K562 (cell line): ENCODE data around the gene NTPCR.

Source experiments
- CCAR2 ChIP-seq: fragments of 200-400 bp; formaldehyde crosslinking; IDR thresholded peaks from 2 replicates; pipeline ENCODE4 v1.6.1; 2017; ENCODE audit warnings: mild to moderate bottlenecking, low read depth, low read length
- ELF1 ChIP-seq: fragments of 200-800 bp; sonication (Bioruptor generic); IDR thresholded peaks from 2 replicates; pipeline ENCODE4 v1.6.1; 2016; ENCODE audit warnings: missing genetic modification characterization, missing compliant biosample characterization
- FOXA1 ChIP-seq: fragments of 450-650 bp; IDR thresholded peaks from 2 replicates; pipeline ENCODE4 v1.6.1; 2016; ENCODE audit warnings: mild to moderate bottlenecking, borderline replicate concordance
- FOXM1 ChIP-seq, 2 experiments: fragments of 450-650 bp in 1 of 2; sonication (generic) in 1 of 2; formaldehyde crosslinking in 1 of 2; IDR thresholded peaks; 2 replicates each; pipeline versions ENCODE4 v1.6.1 to v1.9.0; 2017 to 2022; ENCODE audit warnings: low read depth in 2 of 2, mild to moderate bottlenecking in 2 of 2, missing genetic modification reagents in 1 of 2, moderate library complexity in 1 of 2
- GABPA ChIP-seq: fragments of 200-800 bp; sonication (Bioruptor generic); conservative IDR thresholded peaks from 2 replicates; pipeline ENCODE4 v1.6.1; 2016; ENCODE audit warnings: low read depth, missing genetic modification characterization, missing compliant biosample characterization
- MCM2 ChIP-seq: fragments of 450-650 bp; IDR thresholded peaks from 2 replicates; pipeline ENCODE4 v1.6.1; 2017; ENCODE audit warnings: low read depth, mild to moderate bottlenecking
- SMARCA4 ChIP-seq: fragments of 450-650 bp; IDR thresholded peaks from 2 replicates; pipeline ENCODE4 v1.6.1; 2016
- SRF ChIP-seq, 2 experiments: fragments of 250-450, 450-650 bp in 1 of 2; sonication (Bioruptor Pico) in 1 of 2; sonication (generic) in 1 of 2; formaldehyde crosslinking; IDR thresholded peaks; 2 replicates each; pipeline versions ENCODE4 v1.5.0 to v1.5.1; 2020 to 2022; ENCODE audit warnings: mild to moderate bottlenecking in 1 of 2, missing genetic modification reagents in 1 of 2
- ZNF124 ChIP-seq: sonication (generic); formaldehyde crosslinking; IDR thresholded peaks from 2 replicates; pipeline ENCODE4 v1.8.1; 2022; ENCODE audit warnings: missing genetic modification reagents
- TF ChIP-seq, protein P1 (sequence below): IDR thresholded peaks from 3 replicates; pipeline ENCODE4 v1.6.1; 2011; ENCODE audit warnings: borderline replicate concordance, mild to moderate bottlenecking; ENCODE audit not compliant: insufficient read length, insufficient read depth
- TF ChIP-seq, protein P2 (sequence below): fragments of 450-650 bp; IDR thresholded peaks from 2 replicates; pipeline ENCODE4 v1.6.1; 2016; ENCODE audit warnings: borderline replicate concordance
- TF ChIP-seq, protein P3 (sequence below): fragments of 450-650 bp; IDR thresholded peaks from 2 replicates; pipeline ENCODE4 v1.7.1; 2018; ENCODE audit warnings: mild to moderate bottlenecking, low read depth; ENCODE audit not compliant: partially characterized antibody
- TF ChIP-seq, protein P4 (sequence below), 3 experiments: IDR thresholded peaks in 2 of 3; conservative IDR thresholded peaks in 1 of 3; 2 replicates each; pipeline ENCODE4 v1.5.1; 2011 to 2012; ENCODE audit warnings: low read length in 3 of 3, mild to moderate bottlenecking in 3 of 3, control low read depth in 2 of 3, improper control_type of control experiment in 1 of 3, inconsistent platforms in 1 of 3, low read depth in 1 of 3, mixed read lengths in 1 of 3, moderate library complexity in 1 of 3; ENCODE audit not compliant: insufficient read depth in 2 of 3

DNA sequence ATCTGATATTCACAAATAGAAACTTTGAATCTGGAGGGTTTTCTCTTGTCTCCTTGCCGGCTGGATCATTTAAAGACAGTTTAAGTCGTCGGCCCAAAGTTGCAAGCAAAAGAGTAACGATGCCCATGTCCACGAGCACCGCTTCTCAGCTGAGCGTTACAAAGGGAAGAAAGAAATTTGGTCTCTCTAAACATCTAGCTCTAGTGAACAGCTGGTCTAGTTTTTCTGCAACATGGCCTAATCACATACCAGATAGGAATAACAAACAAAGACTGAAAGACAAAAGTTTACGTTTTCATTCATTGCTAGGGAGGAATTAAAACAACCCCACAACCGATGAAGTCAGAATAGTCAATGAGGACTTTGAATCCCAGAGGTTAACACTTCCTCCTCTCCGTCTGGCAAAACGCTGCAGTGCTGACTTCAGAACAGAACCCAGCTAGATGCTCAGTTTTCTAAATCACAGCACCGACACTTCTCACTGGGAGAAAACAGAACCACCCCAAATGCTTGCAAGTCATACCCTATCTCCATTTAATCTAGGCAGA, 69.4 kb downstream of the NTPCR start:
- TF ChIP-seq FOXA1: no peak
- TF ChIP-seq, protein P1, sequence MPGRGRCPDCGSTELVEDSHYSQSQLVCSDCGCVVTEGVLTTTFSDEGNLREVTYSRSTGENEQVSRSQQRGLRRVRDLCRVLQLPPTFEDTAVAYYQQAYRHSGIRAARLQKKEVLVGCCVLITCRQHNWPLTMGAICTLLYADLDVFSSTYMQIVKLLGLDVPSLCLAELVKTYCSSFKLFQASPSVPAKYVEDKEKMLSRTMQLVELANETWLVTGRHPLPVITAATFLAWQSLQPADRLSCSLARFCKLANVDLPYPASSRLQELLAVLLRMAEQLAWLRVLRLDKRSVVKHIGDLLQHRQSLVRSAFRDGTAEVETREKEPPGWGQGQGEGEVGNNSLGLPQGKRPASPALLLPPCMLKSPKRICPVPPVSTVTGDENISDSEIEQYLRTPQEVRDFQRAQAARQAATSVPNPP: no peak
- TF ChIP-seq, protein P2, sequence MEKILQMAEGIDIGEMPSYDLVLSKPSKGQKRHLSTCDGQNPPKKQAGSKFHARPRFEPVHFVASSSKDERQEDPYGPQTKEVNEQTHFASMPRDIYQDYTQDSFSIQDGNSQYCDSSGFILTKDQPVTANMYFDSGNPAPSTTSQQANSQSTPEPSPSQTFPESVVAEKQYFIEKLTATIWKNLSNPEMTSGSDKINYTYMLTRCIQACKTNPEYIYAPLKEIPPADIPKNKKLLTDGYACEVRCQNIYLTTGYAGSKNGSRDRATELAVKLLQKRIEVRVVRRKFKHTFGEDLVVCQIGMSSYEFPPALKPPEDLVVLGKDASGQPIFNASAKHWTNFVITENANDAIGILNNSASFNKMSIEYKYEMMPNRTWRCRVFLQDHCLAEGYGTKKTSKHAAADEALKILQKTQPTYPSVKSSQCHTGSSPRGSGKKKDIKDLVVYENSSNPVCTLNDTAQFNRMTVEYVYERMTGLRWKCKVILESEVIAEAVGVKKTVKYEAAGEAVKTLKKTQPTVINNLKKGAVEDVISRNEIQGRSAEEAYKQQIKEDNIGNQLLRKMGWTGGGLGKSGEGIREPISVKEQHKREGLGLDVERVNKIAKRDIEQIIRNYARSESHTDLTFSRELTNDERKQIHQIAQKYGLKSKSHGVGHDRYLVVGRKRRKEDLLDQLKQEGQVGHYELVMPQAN: no peak
- TF ChIP-seq CCAR2: no peak
- TF ChIP-seq, protein P3, sequence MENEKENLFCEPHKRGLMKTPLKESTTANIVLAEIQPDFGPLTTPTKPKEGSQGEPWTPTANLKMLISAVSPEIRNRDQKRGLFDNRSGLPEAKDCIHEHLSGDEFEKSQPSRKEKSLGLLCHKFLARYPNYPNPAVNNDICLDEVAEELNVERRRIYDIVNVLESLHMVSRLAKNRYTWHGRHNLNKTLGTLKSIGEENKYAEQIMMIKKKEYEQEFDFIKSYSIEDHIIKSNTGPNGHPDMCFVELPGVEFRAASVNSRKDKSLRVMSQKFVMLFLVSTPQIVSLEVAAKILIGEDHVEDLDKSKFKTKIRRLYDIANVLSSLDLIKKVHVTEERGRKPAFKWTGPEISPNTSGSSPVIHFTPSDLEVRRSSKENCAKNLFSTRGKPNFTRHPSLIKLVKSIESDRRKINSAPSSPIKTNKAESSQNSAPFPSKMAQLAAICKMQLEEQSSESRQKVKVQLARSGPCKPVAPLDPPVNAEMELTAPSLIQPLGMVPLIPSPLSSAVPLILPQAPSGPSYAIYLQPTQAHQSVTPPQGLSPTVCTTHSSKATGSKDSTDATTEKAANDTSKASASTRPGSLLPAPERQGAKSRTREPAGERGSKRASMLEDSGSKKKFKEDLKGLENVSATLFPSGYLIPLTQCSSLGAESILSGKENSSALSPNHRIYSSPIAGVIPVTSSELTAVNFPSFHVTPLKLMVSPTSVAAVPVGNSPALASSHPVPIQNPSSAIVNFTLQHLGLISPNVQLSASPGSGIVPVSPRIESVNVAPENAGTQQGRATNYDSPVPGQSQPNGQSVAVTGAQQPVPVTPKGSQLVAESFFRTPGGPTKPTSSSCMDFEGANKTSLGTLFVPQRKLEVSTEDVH: no peak
- no peak for TF ChIP-seq MCM2
- TF ChIP-seq GABPA (tag): no peak
- TF ChIP-seq FOXM1 (IDR thresholded peaks at IDR 0.05; ENCODE audit: low read depth): no peak
- TF ChIP-seq FOXM1 (CRISPR knock-in tag; IDR thresholded peaks at IDR 0.05; ENCODE audit: low read depth): no peak
- TF ChIP-seq SRF (CRISPR knock-in tag; IDR thresholded peaks at IDR 0.05): no peak
- TF ChIP-seq SMARCA4: no peak
- TF ChIP-seq, protein P4, sequence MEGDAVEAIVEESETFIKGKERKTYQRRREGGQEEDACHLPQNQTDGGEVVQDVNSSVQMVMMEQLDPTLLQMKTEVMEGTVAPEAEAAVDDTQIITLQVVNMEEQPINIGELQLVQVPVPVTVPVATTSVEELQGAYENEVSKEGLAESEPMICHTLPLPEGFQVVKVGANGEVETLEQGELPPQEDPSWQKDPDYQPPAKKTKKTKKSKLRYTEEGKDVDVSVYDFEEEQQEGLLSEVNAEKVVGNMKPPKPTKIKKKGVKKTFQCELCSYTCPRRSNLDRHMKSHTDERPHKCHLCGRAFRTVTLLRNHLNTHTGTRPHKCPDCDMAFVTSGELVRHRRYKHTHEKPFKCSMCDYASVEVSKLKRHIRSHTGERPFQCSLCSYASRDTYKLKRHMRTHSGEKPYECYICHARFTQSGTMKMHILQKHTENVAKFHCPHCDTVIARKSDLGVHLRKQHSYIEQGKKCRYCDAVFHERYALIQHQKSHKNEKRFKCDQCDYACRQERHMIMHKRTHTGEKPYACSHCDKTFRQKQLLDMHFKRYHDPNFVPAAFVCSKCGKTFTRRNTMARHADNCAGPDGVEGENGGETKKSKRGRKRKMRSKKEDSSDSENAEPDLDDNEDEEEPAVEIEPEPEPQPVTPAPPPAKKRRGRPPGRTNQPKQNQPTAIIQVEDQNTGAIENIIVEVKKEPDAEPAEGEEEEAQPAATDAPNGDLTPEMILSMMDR (IDR thresholded peaks at IDR 0.05 in 2 of 3, conservative IDR thresholded peaks at IDR 0.05 in 1 of 3; ENCODE audit: insufficient read depth in 2 of 3, low read depth in 1 of 3, low read length in 3 of 3): no peak
- no peak for TF ChIP-seq ZNF124
- no peak for TF ChIP-seq ELF1 (tag)
